WERI-Rb-1 (cell line): ENCODE data around the gene KCNK17.

Experiments used
- DNase-seq: peaks from one replicate; pipeline ENCODE4 v3.0.0-alpha.2; 2020
- H3K27ac ChIP-seq: fragments of 250-450 bp; sonication (Bioruptor Pico); 2 replicates; pipeline ENCODE4 v1.5.1; 2020; ENCODE audit warnings: mild to moderate bottlenecking, moderate library complexity
- H3K27me3 ChIP-seq: fragments of 250-450 bp; sonication (Bioruptor Pico); 2 replicates; pipeline ENCODE4 v1.5.1; 2021; ENCODE audit warnings: mild to moderate bottlenecking, low read depth, moderate library complexity; ENCODE audit not compliant: insufficient read depth, severe bottlenecking
- H3K36me3 ChIP-seq: fragments of 250-450 bp; sonication (Bioruptor Pico); 2 replicates; pipeline ENCODE4 v1.5.1; 2020; ENCODE audit warnings: mild to moderate bottlenecking, moderate library complexity
- H3K4me3 ChIP-seq: 2 replicates; pipeline ENCODE4 v1.5.1; 2011; ENCODE audit warnings: low read depth, mild to moderate bottlenecking, control low read depth, low read length
- H3K9me3 ChIP-seq: fragments of 250-450 bp; sonication (Bioruptor Pico); 2 replicates; pipeline ENCODE4 v1.5.1; 2021; ENCODE audit warnings: mild to moderate bottlenecking, moderate library complexity; ENCODE audit not compliant: severe bottlenecking
- CTCF ChIP-seq: IDR thresholded peaks from 2 replicates; pipeline ENCODE4 v1.5.1; 2011; ENCODE audit warnings: low read depth, mild to moderate bottlenecking, control low read depth, inconsistent platforms, low read length

KCNK17 gene

GRCh38 chr6:39268721-39269120 is 45.5 kb downstream of the KCNK17 start:
- Histone ChIP-seq H3K4me3 (no peak overlapping the region), H3K36me3 (no peaks in the 10 kb centered on the region), H3K27me3 (no peaks in the 10 kb centered on the region), H3K27ac (no peak overlapping the region), H3K9me3 (no peaks in the 10 kb centered on the region)
- TF ChIP-seq CTCF, result no peak
- DNase-seq, result no peak

- Histone ChIP-seq H3K9me3 (no peaks in the 10 kb centered on the region), H3K36me3 (no peaks in the 10 kb centered on the region), H3K4me3 (no peak overlapping the region), H3K27ac (no peak overlapping the region), H3K27me3 (no peaks in the 10 kb centered on the region)
- no peak for DNase-seq
- no peak for TF ChIP-seq CTCF
These were observed 46.0 kb downstream of the KCNK17 start for GRCh38 chr6:39268171-39268570.

- Histone ChIP-seq H3K9me3 (no peaks in the 10 kb centered on the region), H3K36me3 (no peaks in the 10 kb centered on the region), H3K4me3 (no peak overlapping the region), H3K27me3 (no peaks in the 10 kb centered on the region), H3K27ac (no peak overlapping the region)
- DNase-seq, result no peak
- TF ChIP-seq CTCF, result no peak
These were observed 47.4 kb downstream of the KCNK17 start for GRCh38 chr6:39266782-39267355.

- Histone ChIP-seq H3K4me3 (no peak overlapping the region), H3K27ac (no peak overlapping the region), H3K36me3 (no peaks in the 10 kb centered on the region), H3K9me3 (no peaks in the 10 kb centered on the region), H3K27me3 (no peaks in the 10 kb centered on the region)
- TF ChIP-seq CTCF, result no peak
- no peak for DNase-seq
These were observed 47.8 kb downstream of the KCNK17 start for GRCh38 chr6:39266375-39266774.

- no peaks in the 10 kb centered on the region for H3K27me3 ChIP-seq
- H3K27ac ChIP-seq, result no peak overlapping the region
- H3K36me3 ChIP-seq, result no peaks in the 10 kb centered on the region
- peaks cover 2% of the 10 kb centered on the region for H3K9me3 ChIP-seq
- no peak for TF ChIP-seq CTCF
- DNase-seq, result no peak
- no peak overlapping the region for H3K4me3 ChIP-seq
These were observed 50.7 kb downstream of the KCNK17 start for GRCh38 chr6:39263303-39264037.
